DMS114 treated with DMSO at 0.1 percent for 48 hours (cell line): Measurements from ENCODE around the gene SLC35B1.

ENCODE experiments used
- DNase-seq: peaks from one replicate; lab custom pipeline; 2025; ENCODE audit not compliant: unreplicated experiment; lab: John Stamatoyannopoulos, UW

Gene SLC35B1, protein sequence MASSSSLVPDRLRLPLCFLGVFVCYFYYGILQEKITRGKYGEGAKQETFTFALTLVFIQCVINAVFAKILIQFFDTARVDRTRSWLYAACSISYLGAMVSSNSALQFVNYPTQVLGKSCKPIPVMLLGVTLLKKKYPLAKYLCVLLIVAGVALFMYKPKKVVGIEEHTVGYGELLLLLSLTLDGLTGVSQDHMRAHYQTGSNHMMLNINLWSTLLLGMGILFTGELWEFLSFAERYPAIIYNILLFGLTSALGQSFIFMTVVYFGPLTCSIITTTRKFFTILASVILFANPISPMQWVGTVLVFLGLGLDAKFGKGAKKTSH

GRCh38 chr17:49707608-49708514, at the start of gene SLC35B1:
SLC35B1 (minus strand) TSS chr17:49707964; CDS start chr17:49707833, 131 bp downstream.
- peak; percentile 97 for DNase-seq

- no peak for DNase-seq
These were observed 49.5 kb upstream of the SLC35B1 start for GRCh38 chr17:49757151-49757777.

DNA sequence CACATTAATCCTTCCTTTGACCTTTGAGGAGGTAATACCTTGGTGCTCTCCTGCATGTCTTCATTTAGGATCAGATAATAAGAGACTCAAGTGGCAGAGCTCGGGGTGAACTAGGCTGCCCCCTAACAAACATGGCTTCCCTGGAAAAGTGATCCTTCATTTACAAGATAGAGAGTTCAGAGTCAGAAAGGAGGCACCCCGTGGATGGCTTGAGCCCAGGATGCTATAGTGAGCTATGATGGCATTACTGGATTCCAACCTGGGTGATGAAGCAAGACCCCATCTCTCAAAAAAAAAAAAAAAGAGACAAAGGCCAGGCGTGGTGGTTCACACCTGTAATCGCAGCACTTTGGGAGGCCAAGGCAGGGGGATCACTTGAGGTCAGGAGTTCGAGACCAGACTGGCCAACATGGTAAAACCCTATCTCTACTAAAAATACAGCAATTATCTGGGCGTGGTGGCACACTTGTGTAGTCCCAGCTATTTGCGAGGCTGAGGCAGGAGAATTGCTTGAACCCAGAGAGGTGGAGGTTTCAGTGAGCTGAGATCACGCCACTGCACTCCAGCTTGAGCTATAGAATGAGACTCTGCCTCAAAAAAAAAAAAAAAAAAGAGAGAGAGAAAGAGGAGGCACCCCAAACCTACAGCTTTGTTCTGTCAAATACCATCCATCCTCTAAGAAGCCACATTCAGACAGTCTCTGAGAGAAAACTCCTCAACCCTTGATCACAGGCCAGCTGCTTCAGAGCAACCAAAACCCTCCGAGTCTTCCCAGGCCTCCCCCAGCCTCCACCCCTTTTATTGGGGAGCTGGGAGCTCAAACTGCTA, 48.8 kb upstream of the SLC35B1 start:
- DNase-seq = no peak

- DNase-seq = no peak
These were observed 48.0 kb upstream of the SLC35B1 start for GRCh38 chr17:49755663-49756283.

- no peak for DNase-seq
These were observed 46.2 kb upstream of the SLC35B1 start for GRCh38 chr17:49753959-49754391.

GRCh38 chr17:49752508-49752907, 44.7 kb upstream of the SLC35B1 start:
- no peak for DNase-seq

DNA sequence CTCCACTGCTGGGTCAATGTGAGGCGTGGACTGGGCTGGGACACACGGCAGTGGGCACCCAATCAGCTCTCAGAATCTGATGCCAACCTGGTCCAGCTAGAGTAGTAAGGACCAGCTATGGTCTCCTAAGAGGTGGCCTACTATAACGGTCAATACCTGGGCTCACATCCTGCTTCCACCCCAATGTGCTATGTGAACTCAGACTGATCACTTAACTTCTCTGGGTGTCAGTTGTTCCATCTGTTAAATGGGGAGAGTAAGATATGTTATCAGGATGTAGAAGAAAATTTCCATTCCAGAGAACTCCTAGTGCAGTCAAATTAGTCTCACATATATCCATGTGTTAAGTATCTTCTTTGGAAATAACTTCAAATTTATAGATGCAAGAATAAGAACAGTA, 42.0 kb upstream of the SLC35B1 start:
- DNase-seq = no peak

DNA sequence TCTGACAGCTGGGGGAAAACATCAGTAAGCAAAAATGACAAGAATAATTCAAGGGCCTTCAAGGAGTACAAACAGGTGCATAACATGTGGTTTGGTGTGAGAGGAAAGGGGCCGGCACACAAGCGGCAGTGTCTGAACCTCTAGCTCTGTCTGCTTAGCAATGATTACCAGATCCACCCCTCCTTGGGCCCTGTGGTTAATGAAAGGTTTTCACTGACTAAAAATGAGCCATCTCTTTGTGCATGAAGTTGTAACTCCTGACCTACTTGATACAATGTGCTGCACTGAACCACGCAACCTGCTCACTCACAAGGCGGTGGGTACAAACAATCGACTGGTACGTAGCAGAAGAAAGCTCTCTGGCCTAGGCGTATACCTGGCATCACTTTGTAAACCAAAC, 41.0 kb upstream of the SLC35B1 start:
- DNase-seq = no peak

- DNase-seq = no peak
These were observed 40.5 kb upstream of the SLC35B1 start for GRCh38 chr17:49748223-49748622.

GRCh38 chr17:49747632-49748031, 39.9 kb upstream of the SLC35B1 start:
- DNase-seq = no peak

- no peak for DNase-seq
These were observed 39.2 kb upstream of the SLC35B1 start for GRCh38 chr17:49746791-49747490.

- no peak for DNase-seq
These were observed 37.7 kb upstream of the SLC35B1 start for GRCh38 chr17:49745175-49746139.

DNA sequence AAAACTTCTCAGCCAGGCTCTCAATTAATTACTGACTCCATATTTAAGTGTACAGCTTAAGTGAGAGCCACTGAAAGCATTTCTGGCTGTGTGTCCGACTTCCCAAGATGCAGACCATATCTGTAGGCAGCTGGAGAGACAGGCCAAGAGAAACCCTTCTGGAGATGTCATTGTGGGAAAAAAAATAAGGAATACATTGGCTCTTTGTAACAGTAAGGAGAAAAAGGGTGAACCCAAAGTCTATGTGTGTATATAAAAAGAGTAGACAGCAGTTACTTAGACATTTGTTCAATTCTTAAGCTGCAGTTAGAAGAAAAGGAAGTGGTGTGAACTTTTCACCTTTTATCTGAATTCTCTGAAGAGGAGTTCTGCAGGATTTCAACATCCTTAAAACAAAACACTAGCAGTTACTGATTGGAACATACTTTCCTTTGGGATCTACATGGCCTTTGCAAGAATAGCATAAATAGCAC, 34.4 kb upstream of the SLC35B1 start:
- no peak for DNase-seq

GRCh38 chr17:49741692-49742076, 33.9 kb upstream of the SLC35B1 start:
- DNase-seq = no peak

GRCh38 chr17:49741009-49741691, 33.4 kb upstream of the SLC35B1 start:
- no peak for DNase-seq

- DNase-seq = no peak
These were observed 32.0 kb upstream of the SLC35B1 start for GRCh38 chr17:49739641-49740271.

DNA sequence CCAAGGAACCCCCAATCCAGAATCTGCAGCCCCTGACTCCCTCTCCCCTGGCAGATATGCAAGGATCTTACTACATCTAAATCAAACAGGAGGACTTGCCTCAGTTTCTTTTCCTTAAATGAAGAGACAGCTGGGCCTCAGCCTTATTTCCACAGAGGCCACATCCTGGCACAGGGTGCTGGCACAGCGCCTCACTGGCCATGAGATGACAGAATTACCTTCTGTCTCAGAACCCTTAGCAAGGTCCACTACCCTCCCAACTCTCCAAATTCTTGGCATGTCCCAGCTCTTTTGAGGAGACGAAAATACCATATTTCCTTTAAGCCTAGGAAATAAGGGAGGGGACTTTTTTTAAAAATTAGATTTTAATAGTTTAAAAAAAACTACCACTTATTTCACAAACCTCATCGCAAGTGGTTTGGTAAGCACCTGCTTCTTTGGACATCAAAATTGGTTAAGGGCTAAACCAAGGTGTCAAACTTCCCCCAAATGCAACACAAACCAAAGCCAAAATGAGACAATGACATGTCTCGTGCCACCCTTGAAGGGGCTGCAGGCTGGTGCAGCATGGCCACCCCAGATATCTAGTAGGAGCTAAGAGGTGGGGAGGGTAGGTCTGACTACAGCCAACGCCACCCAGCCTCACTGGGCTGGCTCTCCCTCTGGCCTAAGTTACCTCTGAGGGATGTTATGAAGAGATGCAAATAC, 30.8 kb upstream of the SLC35B1 start:
- DNase-seq = no peak
